ENCODE data around the gene UCHL5. TPM values are rescaled to one million over a fixed set of nuclear protein-coding genes. Genes with fewer than 3 reads are reported as not detected.

UCHL5 gene
- total and polyA plus RNA-seq, 2 of the 13 experiments (the other 11 are each of a cell fraction or from before 2014, with no cell fraction given): 18.2 to 44.1 TPM

GRCh38 chr1:193014400-193014799, 44.8 kb downstream of the UCHL5 start:
- Histone ChIP-seq H3K4me2 (ENCODE audit: low read depth, low read length) (no peak overlapping the region), H3K9ac (ENCODE audit: insufficient read depth, low read depth, low read length) (no peak overlapping the region), H3K79me2 (ENCODE audit: insufficient read depth, low read length) (no peaks in the 10 kb centered on the region), H4K20me1 (ENCODE audit: insufficient read depth, low read length) (no peaks in the 10 kb centered on the region), H3K4me1 (ENCODE audit: insufficient read depth, low read length) (peaks cover 8% of the 10 kb centered on the region), H3K36me3 (replicated peaks in 1 of 2; ENCODE audit: control insufficient read depth in 1 of 2, insufficient read depth in 2 of 2, low read length in 2 of 2) (peaks cover 2 to 3% of the 10 kb centered on the region in 2 experiments; a peak in 2 of 5 replicates), H3K27me3 (ENCODE audit: control insufficient read depth in 1 of 2, insufficient read depth in 2 of 2, low read length in 2 of 2) (no peaks in the 10 kb centered on the region), H3K4me3 (replicated peaks in 1 of 3; ENCODE audit: insufficient read depth in 1 of 3, low read depth in 2 of 3, low read length in 3 of 3) (no peak overlapping the region), H2AFZ (ENCODE audit: low read length) (no peak overlapping the region), H3K9me3 (ENCODE audit: low read length) (no peaks in the 10 kb centered on the region), H3K27ac (ENCODE audit: extremely low read length, insufficient read depth, low read length) (no peak overlapping the region)
- CTCF ChIA-PET (ENCODE audit: low intra/inter-chr PET ratio, low total read pairs): no interaction called here
- in situ Hi-C loops (cut with HindIII; ENCODE audit: extremely low pct_ligation_motif_present, low pct_unique_long_range_greater_than_20kb) (no loop called here), intact Hi-C loops (cut with micrococcal nuclease; ENCODE audit: unreplicated experiment) (no loop called here)
- BruUV-seq (replicated peaks): no TSS peak
- WGBS (ENCODE audit: low lambda C conversion rate): 98% methylated on average over 2 of the region's 2 CpGs
- FAIRE-seq: no peak
- no peak for DNase-seq (ENCODE audit: low spot score)
- POLR2A ChIA-PET: no interaction called here
- ATAC-seq: no peak
- TF ChIP-seq ZNF747 (CRISPR knock-in tag; IDR thresholded peaks at IDR 0.05; ENCODE audit: borderline replicate concordance) (no peak), ZNF12 (CRISPR knock-in tag; IDR thresholded peaks at IDR 0.05) (no peak), ZNF503 (CRISPR knock-in tag; IDR thresholded peaks at IDR 0.05) (no peak), ZHX1 (CRISPR knock-in tag; IDR thresholded peaks at IDR 0.05; ENCODE audit: low read depth) (no peak), JUNB (CRISPR knock-in tag; IDR thresholded peaks at IDR 0.05; ENCODE audit: borderline replicate concordance) (no peak), SMC3 (IDR thresholded peaks at IDR 0.05; ENCODE audit: low read length) (no peak), NFE2L1 (CRISPR knock-in tag; IDR thresholded peaks at IDR 0.05; ENCODE audit: borderline replicate concordance) (no peak), IRF9 (CRISPR knock-in tag; IDR thresholded peaks at IDR 0.05; ENCODE audit: borderline replicate concordance) (no peak)

All from HepG2 (cell line).